ENCODE data around the gene NT5DC2.

Gene NT5DC2

GRCh38 chr3:52561028-52561747 lies 27.5 kb upstream of the NT5DC2 start:
- TF ChIP-seq CTCF (conservative IDR thresholded peaks at IDR 0.05; ENCODE audit: low read depth, low read length), result no peak
- H3K4me3 ChIP-seq (ENCODE audit: low read depth, low read length), result no peak overlapping the region
- no peak for DNase-seq (ENCODE audit: low read depth)

DNA sequence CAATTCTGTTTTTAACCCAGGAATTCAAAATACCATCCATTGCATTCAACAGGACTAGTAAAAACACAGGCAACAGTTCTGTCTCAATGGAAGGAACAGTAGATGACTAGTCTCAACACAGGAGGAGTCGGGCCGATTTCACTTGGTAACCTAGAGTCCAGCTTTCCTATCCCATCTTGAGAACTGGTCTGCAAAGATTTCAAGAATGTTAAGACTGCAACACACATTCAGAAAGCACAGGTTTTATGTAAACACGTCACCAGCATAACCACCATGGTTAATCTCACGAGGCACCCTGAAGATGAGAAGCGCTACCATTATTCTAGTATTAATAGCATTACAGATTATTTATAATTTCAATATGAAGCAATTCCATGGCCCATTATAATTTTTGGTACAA lies 24.8 kb upstream of the NT5DC2 start:
- TF ChIP-seq CTCF (conservative IDR thresholded peaks at IDR 0.05; ENCODE audit: low read depth, low read length), result no peak
- DNase-seq (ENCODE audit: low read depth), result no peak

DNA sequence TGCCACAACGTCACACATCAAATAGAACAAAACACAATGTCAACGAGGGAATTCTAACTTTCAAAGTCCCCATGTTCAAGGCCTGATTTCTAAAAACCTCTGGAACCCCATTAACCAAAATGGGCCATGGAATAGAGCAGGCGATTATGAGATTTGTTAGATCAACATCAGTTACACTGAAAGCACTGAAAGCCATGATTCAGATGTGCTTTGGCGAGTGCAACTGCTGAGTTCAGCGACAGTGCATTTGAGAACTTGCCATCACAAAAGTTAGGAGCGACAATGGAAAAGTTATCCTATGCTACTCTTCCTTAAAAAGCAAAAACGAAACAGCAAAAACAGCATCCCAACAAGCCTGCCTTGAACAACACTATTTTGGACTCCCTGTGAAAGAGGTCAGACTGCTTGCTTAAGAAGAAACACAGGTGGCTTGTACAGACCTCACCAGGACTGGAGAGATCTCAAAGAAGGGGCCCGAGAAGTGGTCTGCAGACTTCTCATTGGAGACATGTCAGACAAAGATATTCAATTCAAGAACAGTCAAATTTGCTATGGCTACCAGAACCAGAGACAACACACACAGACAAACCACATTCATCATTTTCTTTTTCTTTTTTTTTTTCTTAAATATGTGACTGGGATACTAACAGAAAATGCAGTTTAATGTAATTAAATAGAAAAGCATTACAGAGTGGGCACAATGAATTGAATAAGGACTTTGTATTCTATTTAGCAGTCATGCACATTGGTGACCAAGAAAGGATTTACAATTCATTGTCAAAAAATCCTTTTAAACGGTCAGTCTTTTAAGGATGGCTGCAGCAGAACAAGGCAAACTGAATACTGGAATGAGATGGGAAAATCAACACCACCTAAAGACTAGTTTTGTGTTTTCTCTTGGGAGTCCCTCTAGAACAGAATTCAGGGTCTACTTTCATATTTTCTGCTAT lies 23.6 kb upstream of the NT5DC2 start:
- DNase-seq (ENCODE audit: low read depth), result no peak
- H3K4me3 ChIP-seq (ENCODE audit: low read depth, low read length), result no peak overlapping the region
- no peak for TF ChIP-seq CTCF (conservative IDR thresholded peaks at IDR 0.05; ENCODE audit: low read depth, low read length)

More for the DNA sequence above, 24.8 kb upstream of the NT5DC2 start:
- no peak overlapping the region for H3K4me3 ChIP-seq (ENCODE audit: low read depth, low read length)

GRCh38 chr3:52555056-52555455 lies 21.4 kb upstream of the NT5DC2 start:
- no peak for DNase-seq (ENCODE audit: low read depth)
- TF ChIP-seq CTCF (conservative IDR thresholded peaks at IDR 0.05; ENCODE audit: low read depth, low read length), result no peak
- H3K4me3 ChIP-seq (ENCODE audit: low read depth, low read length), result no peak overlapping the region

- no peak for TF ChIP-seq CTCF (conservative IDR thresholded peaks at IDR 0.05; ENCODE audit: low read depth, low read length)
- DNase-seq (ENCODE audit: low read depth), result no peak
- no peak overlapping the region for H3K4me3 ChIP-seq (ENCODE audit: low read depth, low read length)
Measured at GRCh38 chr3:52554026-52554755, 20.5 kb upstream of the NT5DC2 start.

DNA sequence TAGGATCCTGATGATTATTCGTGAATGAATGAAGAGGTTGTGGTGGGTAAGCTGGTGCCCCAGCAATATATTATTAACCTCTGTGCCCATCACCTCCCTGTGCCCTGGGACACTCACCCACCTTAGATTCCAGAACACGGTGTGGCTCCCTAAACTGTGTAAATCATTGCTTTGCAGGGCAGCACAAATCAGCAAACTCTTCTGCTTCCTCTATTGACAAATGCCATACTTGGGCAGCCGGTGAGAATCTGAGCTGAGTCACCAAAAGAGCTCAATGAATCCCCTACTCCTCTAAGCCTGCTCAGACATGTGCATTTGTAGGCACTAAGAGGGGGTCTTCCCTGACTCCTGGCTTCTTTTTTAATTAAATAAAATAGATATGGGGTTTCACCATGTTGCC lies 18.4 kb upstream of the NT5DC2 start:
- TF ChIP-seq CTCF (conservative IDR thresholded peaks at IDR 0.05; ENCODE audit: low read depth, low read length), result no peak
- no peak for DNase-seq (ENCODE audit: low read depth)
- H3K4me3 ChIP-seq (ENCODE audit: low read depth, low read length), result no peak overlapping the region
